Activated naive CD8-positive, alpha-beta T cell treated with anti-CD3 and anti-CD28 coated beads, Interleukin-2, amount 10 ng/mL, durations not matched to agents 7 days and 5 days (primary cell): ENCODE measurements around the gene GALNT2. TPM values are rescaled to one million over a fixed set of nuclear protein-coding genes. Genes with fewer than 3 reads are reported as not detected.

Experiments used
- ATAC-seq: fragments of 150-1000 bp; cut with Tn5 transposase; one replicate; pipeline ENCODE4 v1.10.0; 2021; ENCODE audit warnings: low read depth, moderate library complexity
- POLR2A ChIA-PET: fragments of 350-600 bp; sonication (Branson Sonifier 250); formaldehyde crosslinking; loops from one replicate; lab custom pipeline; 2021; ENCODE audit warnings: antibody characterized with exemption; lab: Charles Lee
- DNase-seq: peaks from one replicate; pipeline ENCODE4 v3.0.0; 2021
- H3K27ac Mint-ChIP-seq: one replicate; pipeline ENCODE4 v1.8.0; 2022; ENCODE audit warnings: mild to moderate bottlenecking, mixed read lengths
- H3K27me3 Mint-ChIP-seq: one replicate; pipeline ENCODE4 v1.8.0; 2022; ENCODE audit warnings: mild to moderate bottlenecking, moderate library complexity, mixed read lengths
- H3K36me3 Mint-ChIP-seq: one replicate; pipeline ENCODE4 v1.8.0; 2021; ENCODE audit warnings: mild to moderate bottlenecking, mixed read lengths
- H3K4me1 Mint-ChIP-seq: one replicate; pipeline ENCODE4 v1.8.0; 2021; ENCODE audit warnings: mixed read lengths
- H3K4me3 Mint-ChIP-seq: one replicate; pipeline ENCODE4 v1.8.0; 2022; ENCODE audit warnings: mild to moderate bottlenecking, moderate library complexity, mixed read lengths
- H3K9me3 Mint-ChIP-seq: one replicate; pipeline ENCODE4 v1.8.0; 2021; ENCODE audit warnings: mixed read lengths
- total RNA-seq, 2 experiments: library from RNA; stranded (reverse); gene quantifications; one replicate each; pipeline ENCODE4 v1.2.3, GENCODE V29; 2021

The GALNT2 gene
- total RNA-seq, 2 experiments from 2014 or later: 25.3 to 29.0 TPM

- ATAC-seq (no peak), DNase-seq (no peak)
- H3K4me1 Mint-ChIP-seq: peaks cover 12% of the 10 kb centered on the region
- no peak overlapping the region for H3K27ac Mint-ChIP-seq
- H3K36me3 Mint-ChIP-seq: peaks cover 1% of the 10 kb centered on the region
- H3K9me3 Mint-ChIP-seq: no peaks in the 10 kb centered on the region
- no peak overlapping the region for H3K4me3 Mint-ChIP-seq
- H3K27me3 Mint-ChIP-seq: no peaks in the 10 kb centered on the region
- POLR2A ChIA-PET: interaction anchor here (1.1 kb wide), 1 partner anchor 64 kb away, joined by 3 read pairs; the partner anchor contains the start of gene GALNT2
These were observed 64.4 kb downstream of the GALNT2 start for GRCh38 chr1:230131457-230131856.

- Mint-ChIP-seq H3K36me3 (peaks cover 1% of the 10 kb centered on the region), H3K27me3 (no peaks in the 10 kb centered on the region), H3K4me3 (no peak overlapping the region), H3K4me1 (peaks cover 4% of the 10 kb centered on the region), H3K9me3 (no peaks in the 10 kb centered on the region), H3K27ac (no peak overlapping the region)
- DNase-seq (no peak), ATAC-seq (no peak)
- POLR2A ChIA-PET: interaction anchor here (0.6 kb wide), 1 partner anchor 137 kb away, joined by 4 read pairs; no protein-coding TSS in a partner anchor
These were observed 65.7 kb downstream of the GALNT2 start for GRCh38 chr1:230132758-230133157.

GRCh38 chr1:230135726-230136125, 68.7 kb downstream of the GALNT2 start:
- ATAC-seq (no peak), DNase-seq (no peak)
- H3K9me3 Mint-ChIP-seq: no peaks in the 10 kb centered on the region
- H3K4me3 Mint-ChIP-seq: no peak overlapping the region
- POLR2A ChIA-PET: no interaction called here
- H3K27ac Mint-ChIP-seq: no peak overlapping the region
- H3K27me3 Mint-ChIP-seq: no peaks in the 10 kb centered on the region
- H3K4me1 Mint-ChIP-seq: peaks cover 11% of the 10 kb centered on the region
- H3K36me3 Mint-ChIP-seq: no peaks in the 10 kb centered on the region

- H3K4me1 Mint-ChIP-seq: peaks cover 18% of the 10 kb centered on the region
- no peaks in the 10 kb centered on the region for H3K27me3 Mint-ChIP-seq
- H3K27ac Mint-ChIP-seq: no peak overlapping the region
- ATAC-seq: no peak
- DNase-seq: no peak
- POLR2A ChIA-PET: interaction anchor here (0.5 kb wide), 1 partner anchor 650 kb away, joined by 4 read pairs; no protein-coding TSS in a partner anchor
- H3K36me3 Mint-ChIP-seq: no peaks in the 10 kb centered on the region
- H3K9me3 Mint-ChIP-seq: no peaks in the 10 kb centered on the region
- no peak overlapping the region for H3K4me3 Mint-ChIP-seq
These were observed 69.7 kb downstream of the GALNT2 start for GRCh38 chr1:230136453-230137336.

GRCh38 chr1:230137337-230137815, 70.3 kb downstream of the GALNT2 start:
- POLR2A ChIA-PET: no interaction called here
- DNase-seq (no peak), ATAC-seq (no peak)
- peaks cover 18% of the 10 kb centered on the region for H3K4me1 Mint-ChIP-seq
- no peaks in the 10 kb centered on the region for H3K9me3 Mint-ChIP-seq
- H3K27ac Mint-ChIP-seq: no peak overlapping the region
- H3K4me3 Mint-ChIP-seq: no peak overlapping the region
- H3K36me3 Mint-ChIP-seq: no peaks in the 10 kb centered on the region
- H3K27me3 Mint-ChIP-seq: no peaks in the 10 kb centered on the region

DNA sequence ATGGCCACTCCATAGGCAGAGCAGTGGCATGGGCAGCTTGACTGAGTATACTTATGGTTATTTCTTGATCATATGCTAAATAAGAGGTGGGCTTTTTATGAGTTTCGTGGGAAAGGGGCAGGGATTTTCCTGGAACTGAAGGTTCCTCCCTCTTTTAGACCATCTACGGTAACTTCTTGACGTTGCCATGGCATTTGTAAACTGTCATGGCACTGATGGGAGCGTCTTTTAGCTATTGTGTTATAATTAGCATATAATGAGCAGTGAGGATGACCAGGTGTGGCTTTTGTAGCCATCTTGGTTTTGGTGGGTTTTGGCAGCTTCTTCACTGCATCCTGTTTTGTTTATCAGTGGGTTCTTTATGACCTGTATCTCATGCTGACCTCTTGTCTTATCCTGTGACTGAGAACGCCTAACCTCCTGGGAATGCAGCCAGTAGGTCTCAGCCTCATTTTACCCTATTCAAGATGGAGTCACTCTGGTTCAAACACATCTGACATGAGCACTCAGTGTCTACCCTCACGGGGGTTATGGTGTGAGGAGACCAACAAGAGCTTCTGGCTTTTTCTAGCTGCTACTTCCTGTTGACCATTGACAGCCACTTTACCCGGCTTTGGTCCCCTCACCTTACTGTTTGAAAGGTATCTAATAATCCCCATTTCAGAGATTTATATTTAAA, 71.7 kb downstream of the GALNT2 start:
- no peak for ATAC-seq
- H3K9me3 Mint-ChIP-seq: no peaks in the 10 kb centered on the region
- no peaks in the 10 kb centered on the region for H3K27me3 Mint-ChIP-seq
- H3K27ac Mint-ChIP-seq: no peak overlapping the region
- H3K36me3 Mint-ChIP-seq: no peaks in the 10 kb centered on the region
- peaks cover 18% of the 10 kb centered on the region for H3K4me1 Mint-ChIP-seq
- POLR2A ChIA-PET: no interaction called here
- H3K4me3 Mint-ChIP-seq: no peak overlapping the region
- no peak for DNase-seq

- Mint-ChIP-seq H3K9me3 (no peaks in the 10 kb centered on the region), H3K27me3 (no peaks in the 10 kb centered on the region), H3K4me1 (peaks cover 18% of the 10 kb centered on the region), H3K36me3 (no peaks in the 10 kb centered on the region), H3K27ac (no peak overlapping the region), H3K4me3 (no peak overlapping the region)
- DNase-seq (no peak), ATAC-seq (no peak)
- POLR2A ChIA-PET: no interaction called here
These were observed 72.3 kb downstream of the GALNT2 start for GRCh38 chr1:230139315-230139714.

DNA sequence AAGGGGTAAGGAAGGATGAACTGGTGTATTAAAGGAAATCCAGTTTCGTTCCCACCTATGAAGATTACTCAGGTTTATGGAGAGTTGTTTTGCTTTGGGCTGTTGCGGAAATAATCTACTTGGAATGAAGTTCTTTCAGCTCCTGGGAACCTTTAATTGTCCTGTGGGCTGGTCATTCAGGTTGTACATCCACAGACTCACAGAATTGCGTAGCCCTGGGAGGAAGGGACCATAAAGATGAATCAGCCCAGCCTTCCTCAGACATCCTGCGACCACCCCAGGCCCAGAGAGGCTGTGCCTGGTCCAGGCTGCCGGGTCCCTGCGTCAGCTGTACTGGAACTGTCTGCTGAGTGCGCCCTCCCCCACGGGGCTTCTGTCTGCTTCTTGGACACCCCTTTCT, 72.7 kb downstream of the GALNT2 start:
- Mint-ChIP-seq H3K27me3 (no peaks in the 10 kb centered on the region), H3K4me3 (no peak overlapping the region), H3K4me1 (peaks cover 21% of the 10 kb centered on the region), H3K36me3 (no peaks in the 10 kb centered on the region), H3K9me3 (no peaks in the 10 kb centered on the region), H3K27ac (no peak overlapping the region)
- ATAC-seq: no peak
- POLR2A ChIA-PET: no interaction called here
- DNase-seq: no peak

- no peaks in the 10 kb centered on the region for H3K27me3 Mint-ChIP-seq
- H3K36me3 Mint-ChIP-seq: no peaks in the 10 kb centered on the region
- POLR2A ChIA-PET: no interaction called here
- H3K27ac Mint-ChIP-seq: no peak overlapping the region
- DNase-seq: no peak
- no peaks in the 10 kb centered on the region for H3K9me3 Mint-ChIP-seq
- H3K4me3 Mint-ChIP-seq: no peak overlapping the region
- ATAC-seq: no peak
- peaks cover 23% of the 10 kb centered on the region for H3K4me1 Mint-ChIP-seq
These were observed 73.4 kb downstream of the GALNT2 start for GRCh38 chr1:230140221-230141020.

DNA sequence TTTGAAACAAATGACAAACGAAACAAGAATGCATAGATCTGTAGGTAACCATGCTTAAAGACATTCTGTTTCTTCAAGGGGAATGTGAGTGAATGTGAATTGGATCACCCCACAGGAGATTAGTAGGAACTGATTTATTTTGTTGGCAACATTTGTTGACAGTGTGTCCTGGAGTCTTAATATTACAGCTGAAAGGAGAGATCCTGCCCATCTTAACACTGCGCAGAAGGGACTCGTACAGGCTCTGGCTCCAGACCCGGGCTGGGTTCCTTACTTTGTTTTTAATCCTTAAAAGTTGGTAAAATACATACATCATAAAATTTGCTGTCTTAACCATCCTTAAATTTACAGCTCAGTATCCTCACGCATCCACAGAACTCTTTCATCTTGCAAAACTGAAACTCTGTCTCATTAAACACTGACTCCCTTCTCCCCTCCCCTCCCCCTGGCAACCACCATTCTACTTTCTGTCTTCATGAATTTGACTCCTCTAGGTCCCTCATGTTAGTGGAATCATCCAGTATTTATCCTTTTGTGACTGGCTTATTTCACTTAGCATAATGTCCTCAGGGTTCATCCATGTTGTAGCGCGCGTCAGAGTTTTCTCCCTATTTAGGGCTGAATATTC, 74.1 kb downstream of the GALNT2 start:
- DNase-seq: no peak
- H3K27ac Mint-ChIP-seq: no peak overlapping the region
- H3K4me1 Mint-ChIP-seq: peaks cover 27% of the 10 kb centered on the region
- no peaks in the 10 kb centered on the region for H3K36me3 Mint-ChIP-seq
- H3K9me3 Mint-ChIP-seq: no peaks in the 10 kb centered on the region
- POLR2A ChIA-PET: no interaction called here
- no peak for ATAC-seq
- H3K4me3 Mint-ChIP-seq: no peak overlapping the region
- H3K27me3 Mint-ChIP-seq: no peaks in the 10 kb centered on the region

- no peak for ATAC-seq
- POLR2A ChIA-PET: no interaction called here
- no peaks in the 10 kb centered on the region for H3K9me3 Mint-ChIP-seq
- no peak for DNase-seq
- no peaks in the 10 kb centered on the region for H3K27me3 Mint-ChIP-seq
- peaks cover 30% of the 10 kb centered on the region for H3K4me1 Mint-ChIP-seq
- H3K4me3 Mint-ChIP-seq: no peak overlapping the region
- H3K27ac Mint-ChIP-seq: no peak overlapping the region
- no peaks in the 10 kb centered on the region for H3K36me3 Mint-ChIP-seq
These were observed 75.0 kb downstream of the GALNT2 start for GRCh38 chr1:230141797-230142607.

GRCh38 chr1:230142608-230143210, 75.7 kb downstream of the GALNT2 start:
- ATAC-seq: no peak
- Mint-ChIP-seq H3K4me3 (no peak overlapping the region), H3K9me3 (no peaks in the 10 kb centered on the region), H3K27me3 (no peaks in the 10 kb centered on the region), H3K27ac (no peak overlapping the region), H3K36me3 (no peaks in the 10 kb centered on the region), H3K4me1 (peaks cover 33% of the 10 kb centered on the region)
- DNase-seq: no peak
- POLR2A ChIA-PET: no interaction called here
